H9 (cell line): ENCODE data around the gene BLOC1S1. TPM values are rescaled to one million over a fixed set of nuclear protein-coding genes. Genes with fewer than 3 reads are reported as not detected.

Experiments used
- DNase-seq: peaks from one replicate; pipeline ENCODE4 v3.0.0-alpha.2; 2017
- H2AFZ ChIP-seq: one replicate; pipeline ENCODE4 v1.6.1; 2013; ENCODE audit warnings: mild to moderate bottlenecking, low read length, control low read depth, moderate library complexity
- H2AK5ac ChIP-seq: 2 replicates; pipeline ENCODE4 v1.6.1; 2013; ENCODE audit warnings: low read length, control low read depth, mixed read lengths; ENCODE audit not compliant: insufficient read length
- H2BK120ac ChIP-seq: one replicate; pipeline ENCODE4 v1.6.1; 2013; ENCODE audit warnings: low read depth, mild to moderate bottlenecking, low read length, control low read depth, inconsistent platforms; ENCODE audit not compliant: poor library complexity, severe bottlenecking
- H2BK12ac ChIP-seq: 2 replicates; pipeline ENCODE4 v1.6.1; 2013; ENCODE audit warnings: low read length, control low read depth, mixed read lengths, low read depth; ENCODE audit not compliant: insufficient read length
- H2BK15ac ChIP-seq: 2 replicates; pipeline ENCODE4 v1.6.1; 2013; ENCODE audit warnings: low read depth, low read length, control low read depth
- H2BK20ac ChIP-seq: one replicate; pipeline ENCODE4 v1.6.1; 2013; ENCODE audit warnings: low read depth, mild to moderate bottlenecking, low read length, control low read depth, inconsistent platforms; ENCODE audit not compliant: poor library complexity, severe bottlenecking
- H2BK5ac ChIP-seq: 2 replicates; pipeline ENCODE4 v1.6.1; 2013; ENCODE audit warnings: low read length, control low read depth, mixed read lengths; ENCODE audit not compliant: insufficient read length
- H3K14ac ChIP-seq: 2 replicates; pipeline ENCODE4 v1.6.1; 2013; ENCODE audit warnings: low read length, control low read depth; ENCODE audit not compliant: insufficient read depth
- H3K18ac ChIP-seq: 2 replicates; pipeline ENCODE4 v1.6.1; 2013; ENCODE audit warnings: low read depth, mild to moderate bottlenecking, mixed read lengths, low read length, control low read depth; ENCODE audit not compliant: insufficient read length
- H3K23ac ChIP-seq: 2 replicates; pipeline ENCODE4 v1.6.1; 2013; ENCODE audit warnings: low read length, control low read depth, mixed read lengths, low read depth; ENCODE audit not compliant: insufficient read length
- H3K23me2 ChIP-seq: 2 replicates; pipeline ENCODE4 v1.6.1; 2013; ENCODE audit warnings: low read depth, mild to moderate bottlenecking, mixed read lengths, low read length, control low read depth; ENCODE audit not compliant: insufficient read length, poor library complexity, severe bottlenecking
- H3K27ac ChIP-seq: 2 replicates; pipeline ENCODE4 v1.5.1; 2013; ENCODE audit warnings: low read length, control low read depth, mixed read lengths, low read depth; ENCODE audit not compliant: insufficient read length
- H3K27me3 ChIP-seq: 2 replicates; pipeline ENCODE4 v1.6.1; 2013; ENCODE audit warnings: low read length, control low read depth, inconsistent platforms; ENCODE audit not compliant: insufficient read depth
- H3K4ac ChIP-seq: 2 replicates; pipeline ENCODE4 v1.6.1; 2013; ENCODE audit warnings: low read depth, mild to moderate bottlenecking, control low read depth, inconsistent platforms, low read length, moderate library complexity
- H3K4me1 ChIP-seq: 2 replicates; pipeline ENCODE4 v1.6.1; 2013; ENCODE audit warnings: low read length, control low read depth, inconsistent platforms; ENCODE audit not compliant: insufficient read depth
- H3K4me2 ChIP-seq: 2 replicates; pipeline ENCODE4 v1.6.1; 2013; ENCODE audit warnings: low read length, control low read depth, mixed read lengths; ENCODE audit not compliant: insufficient read length, insufficient read depth
- H3K56ac ChIP-seq: 2 replicates; pipeline ENCODE4 v1.6.1; 2013; ENCODE audit warnings: low read depth, mild to moderate bottlenecking, mixed read lengths, low read length, control low read depth; ENCODE audit not compliant: insufficient read length
- H3K79me1 ChIP-seq: 2 replicates; pipeline ENCODE4 v1.6.1; 2013; ENCODE audit warnings: low read depth, mild to moderate bottlenecking, moderate library complexity, low read length, control low read depth, inconsistent platforms; ENCODE audit not compliant: insufficient read depth, poor library complexity, severe bottlenecking
- H3K79me2 ChIP-seq: 2 replicates; pipeline ENCODE4 v1.6.1; 2013; ENCODE audit warnings: low read length, control low read depth, inconsistent platforms; ENCODE audit not compliant: insufficient read depth
- H3K9ac ChIP-seq: 2 replicates; pipeline ENCODE4 v1.6.1; 2013; ENCODE audit warnings: low read length, control low read depth, mixed read lengths; ENCODE audit not compliant: insufficient read length; ENCODE audit errors: extremely low read depth
- H3K9me3 ChIP-seq: one replicate; pipeline ENCODE4 v1.6.1; 2013; ENCODE audit warnings: low read depth, low read length, inconsistent platforms; ENCODE audit not compliant: control insufficient read depth
- H3T11ph ChIP-seq: one replicate; pipeline ENCODE4 v1.6.1; 2013; ENCODE audit warnings: mild to moderate bottlenecking, low read length, control low read depth, inconsistent platforms
- H4K20me1 ChIP-seq: one replicate; pipeline ENCODE4 v1.6.1; 2013; ENCODE audit not compliant: control insufficient read depth, insufficient read length, insufficient read depth
- H4K5ac ChIP-seq: 2 replicates; pipeline ENCODE4 v1.6.1; 2013; ENCODE audit warnings: low read depth, mild to moderate bottlenecking, mixed read lengths, low read length, control low read depth; ENCODE audit not compliant: insufficient read length
- H4K8ac ChIP-seq: replicated peaks from 2 replicates; pipeline ENCODE4 v1.6.1; 2013; ENCODE audit warnings: low read length, control low read depth, mixed read lengths, low read depth; ENCODE audit not compliant: insufficient read length
- H4K91ac ChIP-seq: 2 replicates; pipeline ENCODE4 v1.6.1; 2013; ENCODE audit warnings: low read depth, mild to moderate bottlenecking, moderate library complexity, mixed read lengths, low read length, control low read depth; ENCODE audit not compliant: insufficient read length
- H3K27ac Mint-ChIP-seq, 3 experiments: 2 replicates in 2 of 3; 3 replicates in 1 of 3; pipeline ENCODE4 v1.8.0; 2020 to 2021; ENCODE audit warnings: mixed read lengths in 3 of 3, mild to moderate bottlenecking in 1 of 3, moderate library complexity in 1 of 3
- H3K27me3 Mint-ChIP-seq: 2 replicates; pipeline ENCODE4 v1.8.0; 2021; ENCODE audit warnings: low read depth, mild to moderate bottlenecking, moderate library complexity, mixed read lengths
- H3K36me3 Mint-ChIP-seq, 3 experiments: 2 replicates in 2 of 3; 3 replicates in 1 of 3; pipeline ENCODE4 v1.8.0; 2020 to 2021; ENCODE audit warnings: low read depth in 3 of 3, mixed read lengths in 3 of 3; ENCODE audit not compliant: insufficient read depth in 1 of 3
- H3K4me1 Mint-ChIP-seq, 2 experiments: 2 replicates each; pipeline ENCODE4 v1.8.0; 2020; ENCODE audit warnings: mixed read lengths in 2 of 2
- H3K4me3 Mint-ChIP-seq, 2 experiments: 2 replicates in 1 of 2; 3 replicates in 1 of 2; pipeline ENCODE4 v1.8.0; 2020 to 2021; ENCODE audit warnings: mild to moderate bottlenecking in 2 of 2, mixed read lengths in 2 of 2, moderate library complexity in 1 of 2
- H3K9me3 Mint-ChIP-seq, 2 experiments: 2 replicates in 1 of 2; 3 replicates in 1 of 2; pipeline ENCODE4 v1.8.0; 2020; ENCODE audit warnings: mild to moderate bottlenecking in 2 of 2, mixed read lengths in 2 of 2, moderate library complexity in 1 of 2
- CTCF ChIP-seq: fragments of 200-600 bp; sonication (generic); conservative IDR thresholded peaks from 3 replicates; pipeline ENCODE4 v1.8.0; 2021; ENCODE audit warnings: antibody characterized with exemption, mild to moderate bottlenecking
- WGBS: extraction: QIAGEN DNeasy Blood & Tissue Kit; methylation state at CpG from one replicate; pipeline ENCODE4 v1.1.7; 2013; ENCODE audit warnings: missing lambda C conversion rate, low lambda C conversion rate, mixed read lengths; ENCODE audit not compliant: insufficient read length; ENCODE audit errors: extremely low coverage; 5-methylcytosine and 5-hydroxymethylcytosine counted together
- total RNA-seq: library from RNA; stranded (reverse); gene quantifications from 2 replicates; pipeline ENCODE4 v1.2.1, GENCODE V29; 2021

BLOC1S1 gene
- total RNA-seq, 1 experiment from 2014 or later, result 108 TPM

- H3K23ac ChIP-seq, result no peak overlapping the region
- Mint-ChIP-seq H3K36me3 (peaks cover 28 to 51% (median 48%) of the 10 kb centered on the region in 3 experiments), H3K4me1 (no peaks in the 10 kb centered on the region), H3K27me3 (no peaks in the 10 kb centered on the region), H3K27ac (peak overlapping the region in 2 of 3 experiments; percentile 46 to 96; a peak in 4 of 7 replicates), H3K9me3 (no peaks in the 10 kb centered on the region), H3K4me3 (no peak overlapping the region)
- no peak overlapping the region for H2BK12ac ChIP-seq
- no peak overlapping the region for H4K8ac ChIP-seq
- no peak overlapping the region for H2BK15ac ChIP-seq
- H3K23me2 ChIP-seq, result no peaks in the 10 kb centered on the region
- no peak overlapping the region for H3K9ac ChIP-seq
- no peak overlapping the region for H3K4ac ChIP-seq
- no peak for DNase-seq
- no peak overlapping the region for H3K14ac ChIP-seq
- H2AFZ ChIP-seq, result no peak overlapping the region
- no peak for TF ChIP-seq CTCF
- H2BK20ac ChIP-seq, result no peak overlapping the region
- H2BK120ac ChIP-seq, result no peak overlapping the region
- H3K79me1 ChIP-seq, result no peaks in the 10 kb centered on the region
- H3K79me2 ChIP-seq, result no peaks in the 10 kb centered on the region
- H4K5ac ChIP-seq, result no peak overlapping the region
- no peak overlapping the region for H2AK5ac ChIP-seq
- no peaks in the 10 kb centered on the region for H3K9me3 ChIP-seq
- H3T11ph ChIP-seq, result no peak overlapping the region
- no peak overlapping the region for H4K91ac ChIP-seq
- H3K56ac ChIP-seq, result no peak overlapping the region
- no peak overlapping the region for H3K18ac ChIP-seq
- H2BK5ac ChIP-seq, result no peak overlapping the region
- H3K4me2 ChIP-seq, result no peak overlapping the region
- H3K27me3 ChIP-seq, result no peaks in the 10 kb centered on the region; the same call in 1 of the 2 replicates
- no peaks in the 10 kb centered on the region for H4K20me1 ChIP-seq
- no peaks in the 10 kb centered on the region for H3K4me1 ChIP-seq
- WGBS, result no CpG with 5 or more reads among the region's 7 CpGs
- H3K27ac ChIP-seq, result no peak overlapping the region
These were observed 18.2 kb upstream of the BLOC1S1 start for GRCh38 chr12:55697686-55698085.
